C1 segment of cervical spinal cord (tissue), 14 donors: ENCODE results near the gene UTP14A.
A peak's percentile ranks its signal among the peaks of the same experiment; 100 is the strongest.
"Not testable (repeated sequence)": the region's sequence is repeated elsewhere in the genome, so short reads cannot be mapped to it uniquely, and the experiment has no call there.

Source experiments
- DNase-seq, 14 donors: peaks; one replicate each; lab custom pipeline; 2025; lab: John Stamatoyannopoulos, UW

Gene UTP14A, protein sequence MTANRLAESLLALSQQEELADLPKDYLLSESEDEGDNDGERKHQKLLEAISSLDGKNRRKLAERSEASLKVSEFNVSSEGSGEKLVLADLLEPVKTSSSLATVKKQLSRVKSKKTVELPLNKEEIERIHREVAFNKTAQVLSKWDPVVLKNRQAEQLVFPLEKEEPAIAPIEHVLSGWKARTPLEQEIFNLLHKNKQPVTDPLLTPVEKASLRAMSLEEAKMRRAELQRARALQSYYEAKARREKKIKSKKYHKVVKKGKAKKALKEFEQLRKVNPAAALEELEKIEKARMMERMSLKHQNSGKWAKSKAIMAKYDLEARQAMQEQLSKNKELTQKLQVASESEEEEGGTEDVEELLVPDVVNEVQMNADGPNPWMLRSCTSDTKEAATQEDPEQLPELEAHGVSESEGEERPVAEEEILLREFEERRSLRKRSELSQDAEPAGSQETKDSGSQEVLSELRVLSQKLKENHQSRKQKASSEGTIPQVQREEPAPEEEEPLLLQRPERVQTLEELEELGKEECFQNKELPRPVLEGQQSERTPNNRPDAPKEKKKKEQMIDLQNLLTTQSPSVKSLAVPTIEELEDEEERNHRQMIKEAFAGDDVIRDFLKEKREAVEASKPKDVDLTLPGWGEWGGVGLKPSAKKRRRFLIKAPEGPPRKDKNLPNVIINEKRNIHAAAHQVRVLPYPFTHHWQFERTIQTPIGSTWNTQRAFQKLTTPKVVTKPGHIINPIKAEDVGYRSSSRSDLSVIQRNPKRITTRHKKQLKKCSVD

DNA sequence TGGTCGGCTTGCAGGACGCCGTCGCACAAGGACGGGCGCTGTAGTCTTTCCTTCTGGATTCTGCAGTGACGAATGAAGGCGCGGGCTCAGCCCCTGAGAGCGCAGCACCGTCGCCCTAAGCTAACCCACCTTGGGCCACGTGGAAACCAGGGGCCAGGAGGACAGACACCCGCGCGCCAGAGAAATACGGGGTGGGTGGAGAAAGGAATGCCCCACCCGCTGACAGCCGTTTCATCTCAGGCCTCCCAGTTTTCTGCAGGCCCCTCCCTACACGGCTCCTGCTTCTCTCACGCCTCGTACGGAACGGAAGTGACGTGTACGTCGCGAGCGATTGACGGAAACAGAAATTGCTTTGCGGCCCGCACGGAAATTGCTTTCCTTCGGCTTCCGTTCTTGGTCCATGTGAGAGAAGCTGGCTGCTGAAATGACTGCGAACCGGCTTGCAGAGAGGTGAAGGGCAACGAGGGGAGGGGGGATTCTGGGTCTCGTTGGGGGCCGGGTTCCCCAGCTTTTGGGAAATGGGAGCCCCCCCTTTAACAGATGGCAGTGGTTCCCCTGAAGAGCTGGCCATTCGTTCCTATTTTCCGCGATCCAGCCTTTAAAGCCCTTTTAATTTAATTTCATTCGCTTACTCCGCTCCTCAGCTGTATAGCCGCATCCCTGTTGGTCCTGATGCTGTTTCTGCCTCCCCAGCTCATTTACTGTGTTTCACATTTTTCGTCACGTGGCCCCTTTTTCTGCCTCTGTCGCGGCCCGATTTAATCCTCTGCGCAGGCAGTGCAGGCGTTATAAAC is at the start of gene UTP14A:
TSS of gene UTP14A (plus strand) at position 378 of the 794 bp plus-strand sequence. CDS start at position 425, 47 bp downstream.
- DNase-seq, result peak in 12 of 14 donors; percentile 34 to 84 (median 62)

DNA sequence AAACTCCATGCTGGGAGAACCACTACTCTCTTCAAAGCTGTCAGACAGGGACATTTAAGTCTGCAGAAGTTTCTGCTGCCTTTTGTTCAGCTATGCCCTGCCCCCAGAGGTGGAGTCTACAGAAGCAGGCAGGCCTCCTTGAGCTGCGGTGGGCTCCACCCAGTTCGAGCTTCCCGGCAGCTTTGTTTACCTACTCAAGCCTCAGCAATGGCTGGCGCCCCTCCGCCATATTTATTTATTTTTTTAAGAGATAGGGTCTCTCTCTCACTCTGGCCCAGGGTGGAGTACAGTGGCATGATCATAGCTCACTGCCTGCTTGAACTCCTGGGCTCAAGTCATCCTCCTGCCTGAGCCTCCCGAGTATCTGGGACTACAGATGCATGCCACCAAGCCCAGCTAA is 46.8 kb upstream of the UTP14A start:
- DNase-seq, result not testable (repeated sequence)

DNA sequence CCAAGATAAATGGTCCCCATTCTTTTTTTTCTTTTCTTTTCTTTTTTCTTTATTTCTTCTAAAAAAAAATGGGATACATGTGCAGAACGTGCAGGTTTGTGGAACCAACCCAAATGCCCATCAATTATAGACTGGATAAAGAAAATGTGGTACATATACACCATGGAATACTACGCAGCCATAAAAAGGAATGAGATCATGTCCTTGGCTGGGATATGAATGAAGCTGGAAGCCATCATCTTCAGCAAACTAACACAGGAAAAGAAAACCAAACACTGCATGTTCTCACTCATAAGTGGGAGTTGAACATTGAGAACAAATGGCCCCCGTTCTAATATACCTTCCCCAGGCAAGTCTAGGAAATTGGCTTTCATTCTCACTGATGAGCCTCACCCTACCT is 39.6 kb upstream of the UTP14A start:
- DNase-seq, result not testable (repeated sequence)

GRCh38 chrX:129872524-129872923 is 33.4 kb upstream of the UTP14A start:
- DNase-seq, result no peak

DNA sequence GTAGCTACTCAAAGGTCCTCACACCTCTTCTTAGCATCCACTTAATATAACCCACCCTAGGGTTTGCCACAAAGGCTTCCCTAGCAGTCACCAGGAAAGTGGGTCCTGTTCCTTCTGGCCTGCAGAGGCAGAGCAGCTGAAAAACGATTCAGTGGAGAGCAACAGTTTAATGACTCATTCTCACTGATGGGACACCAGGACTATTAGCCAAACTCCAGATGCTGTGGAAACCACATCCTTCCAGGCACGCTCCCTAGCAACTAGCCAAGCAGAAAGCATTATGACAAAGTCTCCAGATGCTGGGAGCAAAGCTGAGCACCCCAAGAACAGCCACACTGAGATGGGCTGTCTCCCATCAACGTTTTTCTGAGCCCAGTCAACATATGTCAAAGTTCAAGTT is 30.3 kb upstream of the UTP14A start:
- no peak for DNase-seq

- no peak for DNase-seq
These were observed 29.1 kb upstream of the UTP14A start for GRCh38 chrX:129876771-129877305.

- DNase-seq, result no peak
These were observed 28.6 kb upstream of the UTP14A start for GRCh38 chrX:129877401-129877800.

GRCh38 chrX:129900054-129900453 is 5.9 kb upstream of the UTP14A start:
- no peak for DNase-seq

- DNase-seq, result no peak
These were observed 2.7 kb downstream of the UTP14A start for GRCh38 chrX:129908636-129909035.

DNA sequence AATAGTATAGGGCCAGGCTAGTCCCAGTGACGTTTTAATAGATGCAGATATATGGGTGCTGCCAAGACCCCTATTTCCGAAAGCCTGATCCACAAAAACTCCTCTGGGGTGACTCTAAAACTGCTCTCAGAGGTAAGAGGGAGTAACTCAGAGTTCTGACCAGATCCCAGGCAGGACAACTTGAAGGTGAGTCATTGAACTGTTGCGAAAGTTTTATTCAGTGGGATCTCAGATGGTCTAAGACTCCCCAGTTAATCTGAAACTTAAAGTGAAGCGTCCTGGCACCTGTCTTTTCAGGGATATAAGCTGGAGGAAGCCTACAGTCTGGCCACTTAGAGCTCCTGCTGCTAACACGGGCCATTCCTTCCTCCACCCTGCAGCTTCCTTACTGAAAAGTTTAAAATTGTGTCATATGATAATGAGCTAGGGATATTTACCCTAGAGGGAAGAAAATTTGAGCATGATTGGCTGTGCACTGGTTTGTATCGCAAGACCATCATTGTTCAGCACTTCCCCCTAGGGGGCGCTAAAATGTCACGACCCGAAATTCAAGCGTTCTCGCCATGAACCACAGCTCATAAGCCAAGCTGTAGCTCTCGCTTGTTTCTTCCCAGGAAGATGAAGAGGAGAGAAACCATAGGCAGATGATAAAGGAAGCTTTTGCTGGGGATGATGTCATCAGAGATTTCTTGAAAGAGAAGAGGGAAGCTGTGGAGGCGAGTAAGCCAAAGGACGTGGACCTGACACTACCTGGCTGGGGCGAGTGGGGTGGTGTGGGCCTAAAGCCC is 19.5 kb downstream of the UTP14A start:
- peak in 12 of 14 donors; percentile 1 to 63 (median 24) for DNase-seq

- no peak for DNase-seq
These were observed 25.0 kb downstream of the UTP14A start for GRCh38 chrX:129930941-129931410.

DNA sequence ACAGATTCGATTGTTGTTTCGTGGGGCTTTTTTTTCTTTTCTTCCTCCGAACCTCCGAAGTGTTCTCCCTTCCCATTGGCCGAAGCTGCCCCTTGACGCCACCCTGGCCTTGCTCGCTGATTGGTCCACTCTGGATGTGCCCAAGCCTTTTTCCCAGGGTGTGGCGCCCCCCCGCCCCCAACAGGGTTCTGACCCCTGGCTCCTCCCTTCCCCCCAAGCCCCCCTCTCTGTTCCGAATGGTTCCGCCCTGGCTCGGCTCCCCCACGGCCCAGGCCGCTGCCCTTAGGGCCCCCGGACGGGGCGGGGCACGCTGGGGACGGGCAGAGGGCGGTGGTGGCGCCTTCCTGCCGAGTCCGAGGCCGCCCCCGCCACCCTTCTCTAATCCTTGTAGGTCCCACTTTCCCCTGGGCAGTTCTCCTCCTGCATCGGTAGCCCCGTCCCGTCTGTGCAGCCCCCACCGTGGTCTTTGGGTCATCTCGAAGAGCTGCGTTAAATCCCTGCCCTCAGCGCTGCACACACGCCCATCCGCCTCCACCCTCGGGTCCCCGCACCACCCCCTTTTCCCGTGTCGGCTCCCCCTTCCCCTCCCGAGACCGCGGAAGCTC is 25.5 kb downstream of the UTP14A start:
- DNase-seq, result peak; percentile 25 to 93 (median 78)

DNA sequence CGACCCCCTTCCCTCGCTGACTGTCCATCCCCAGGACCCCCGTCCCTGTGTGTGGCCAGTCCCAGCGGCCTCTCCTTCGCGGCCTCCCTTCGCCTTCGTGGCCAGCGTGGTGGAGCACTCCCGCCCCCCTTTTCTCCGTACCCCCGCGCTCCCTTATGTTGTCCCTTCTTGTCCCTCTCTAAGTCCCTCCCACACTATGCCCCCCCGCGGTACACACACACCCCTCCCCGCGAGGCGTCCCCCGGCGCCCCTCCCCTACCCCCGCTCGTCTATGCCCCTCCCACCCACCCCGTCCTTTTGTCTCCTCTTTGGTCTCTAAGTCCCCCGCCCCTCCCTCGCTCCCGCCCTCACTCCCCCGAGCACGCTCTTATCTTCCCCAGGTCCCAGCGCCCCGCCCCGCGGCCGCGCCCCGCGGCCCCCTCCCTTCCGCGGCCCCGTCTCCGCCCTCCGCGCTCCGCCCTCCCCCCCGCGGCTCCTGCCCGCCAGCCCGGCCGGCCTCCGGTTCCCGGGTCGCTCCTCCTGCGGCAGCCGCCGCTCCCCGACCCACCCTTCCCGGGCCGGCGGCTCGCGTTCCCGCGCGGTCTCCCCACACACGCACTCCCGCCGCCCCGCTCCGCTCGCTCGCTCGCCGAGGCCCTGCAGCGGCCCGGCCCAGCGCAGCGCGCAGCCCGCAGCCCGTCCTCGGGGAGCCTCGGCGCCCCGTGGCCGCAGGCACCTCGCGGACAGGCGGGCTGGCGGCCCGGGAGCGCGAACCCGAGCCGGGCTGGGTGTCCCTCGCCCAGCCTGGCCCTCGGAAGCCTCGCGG is 26.3 kb downstream of the UTP14A start:
- DNase-seq, result peak in 13 of 14 donors; percentile 15 to 90 (median 78)

DNA sequence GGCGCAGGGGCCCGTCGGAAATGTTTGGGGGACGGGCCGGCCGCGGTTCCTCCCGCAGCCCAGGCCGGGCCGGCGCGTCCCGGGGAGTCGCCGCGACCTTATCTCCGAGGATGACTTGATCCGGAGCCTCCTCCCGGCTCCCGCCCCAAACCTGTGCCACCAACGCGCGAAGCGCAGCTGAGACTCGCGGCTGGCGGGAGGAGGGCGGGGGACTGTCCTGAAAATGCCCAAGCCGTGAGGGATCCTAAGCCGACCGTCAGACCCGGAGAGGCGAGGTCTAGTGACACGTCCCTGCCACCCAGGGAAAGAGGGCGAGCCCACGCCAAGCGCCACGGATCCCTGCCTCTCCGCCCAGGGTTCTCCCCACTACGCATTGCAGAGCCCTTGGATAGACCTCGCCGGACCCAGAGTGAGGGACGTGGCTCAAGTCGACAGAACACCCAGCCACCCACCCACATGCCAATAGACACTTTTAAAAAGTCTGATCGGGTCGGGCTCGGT is 26.9 kb downstream of the UTP14A start:
- peak in 6 of 14 donors; percentile 2 to 40 (median 28) for DNase-seq

- peak in 1 of 14 donors; percentile 4 for DNase-seq
These were observed 27.7 kb downstream of the UTP14A start for GRCh38 chrX:129933700-129934099.

GRCh38 chrX:129934461-129934860 is 28.5 kb downstream of the UTP14A start:
- DNase-seq, result peak in 3 of 14 donors; percentile 16 to 47 (median 35)

DNA sequence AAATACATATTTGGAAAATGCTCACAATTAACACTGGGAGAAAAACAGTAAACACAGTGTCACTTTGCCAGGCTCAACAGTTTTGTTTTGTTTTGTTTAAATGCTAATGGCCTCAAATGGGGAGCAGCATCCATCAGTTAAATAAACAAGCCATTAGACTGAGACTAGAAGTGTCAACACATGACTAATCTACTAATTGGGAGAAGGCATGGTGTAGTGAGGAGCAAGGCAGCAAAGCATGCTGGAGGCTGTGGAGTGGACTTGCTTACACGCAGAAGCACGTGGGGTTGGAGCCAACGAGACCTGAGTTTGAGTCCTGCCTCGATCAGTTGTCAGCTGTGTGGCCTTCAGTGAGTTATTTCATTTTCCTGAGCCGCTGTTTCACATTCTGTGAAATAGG is 29.0 kb downstream of the UTP14A start:
- DNase-seq, result no peak

- peak in 1 of 14 donors; percentile 3 for DNase-seq
These were observed 32.1 kb downstream of the UTP14A start for GRCh38 chrX:129938081-129938480.

DNA sequence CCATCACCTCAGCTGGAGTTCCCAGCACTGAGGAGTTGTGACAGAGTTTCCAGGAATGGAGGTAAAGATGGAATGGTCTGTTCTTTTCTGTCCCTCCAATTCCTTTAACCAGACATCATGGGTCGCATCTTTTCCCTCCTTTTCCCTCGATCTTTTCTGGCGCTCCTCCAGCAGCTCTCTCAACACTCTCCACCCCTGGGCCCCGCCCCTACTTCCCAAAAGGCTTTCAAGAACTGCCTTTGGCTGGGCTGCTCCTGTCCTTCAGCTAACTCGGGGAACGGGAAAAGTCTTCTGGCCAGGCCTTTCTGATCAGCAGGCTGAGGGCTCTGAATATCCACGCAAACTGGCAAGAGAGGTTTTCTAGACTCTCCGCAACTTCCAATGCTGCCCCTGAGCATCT is 34.0 kb downstream of the UTP14A start:
- DNase-seq, result no peak
